ENCODE data around the gene UHRF2.
"Not testable (repeated sequence)": the region's sequence is repeated elsewhere in the genome, so short reads cannot be mapped to it uniquely, and the experiment has no call there.

UHRF2 gene

GRCh38 chr9:6490863-6491262 lies 77.9 kb downstream of the UHRF2 start:
- no peak for DNase-seq

- DNase-seq: no peak
Measured at GRCh38 chr9:6495466-6495865, 82.5 kb downstream of the UHRF2 start.

GRCh38 chr9:6498982-6499381 lies 86.0 kb downstream of the UHRF2 start:
- DNase-seq: no peak

GRCh38 chr9:6501526-6502210 lies 88.7 kb downstream of the UHRF2 start:
- no peak for DNase-seq

GRCh38 chr9:6502399-6502798 lies 89.4 kb downstream of the UHRF2 start:
- DNase-seq: no peak

GRCh38 chr9:6506571-6506970 lies 93.6 kb downstream of the UHRF2 start:
- no peak for DNase-seq

- DNase-seq: no peak
Measured at GRCh38 chr9:6512085-6512657, 99.2 kb downstream of the UHRF2 start.

GRCh38 chr9:6522263-6522662 lies 109.3 kb downstream of the UHRF2 start:
- no peak for DNase-seq

- DNase-seq: no peak
Measured at GRCh38 chr9:6525326-6526045, 112.5 kb downstream of the UHRF2 start.

- no peak for DNase-seq
Measured at GRCh38 chr9:6535594-6535993, 122.6 kb downstream of the UHRF2 start.

- DNase-seq: peak; percentile 4
Measured at GRCh38 chr9:6538666-6539071, 125.7 kb downstream of the UHRF2 start.

- DNase-seq: not testable (repeated sequence)
Measured at GRCh38 chr9:6542617-6543016, 129.6 kb downstream of the UHRF2 start.

- no peak for DNase-seq
Measured at GRCh38 chr9:6543204-6543603, 130.2 kb downstream of the UHRF2 start.

- no peak for DNase-seq
Measured at GRCh38 chr9:6545017-6545691, 132.2 kb downstream of the UHRF2 start.

- no peak for DNase-seq
Measured at GRCh38 chr9:6549106-6549800, 136.3 kb downstream of the UHRF2 start.

- DNase-seq: no peak
Measured at GRCh38 chr9:6551136-6551535, 138.1 kb downstream of the UHRF2 start.

GRCh38 chr9:6552033-6552432 lies 139.0 kb downstream of the UHRF2 start:
- DNase-seq: no peak

- DNase-seq: no peak
Measured at GRCh38 chr9:6552498-6553121, 139.6 kb downstream of the UHRF2 start.

- DNase-seq: no peak
Measured at GRCh38 chr9:6553866-6554265, 140.9 kb downstream of the UHRF2 start.
